OCI-LY1 (cell line): ENCODE data around the gene RAB3C.

ENCODE experiments used
- H2AFZ ChIP-seq: fragments of 200-600 bp; sonication (generic), shearing (Covaris generic); 2 replicates; pipeline ENCODE4 v1.6.0; 2014; ENCODE audit warnings: antibody characterized with exemption, mild to moderate bottlenecking, low read length
- H3F3A ChIP-seq: fragments of 200-600 bp; sonication (generic), shearing (Covaris generic); 2 replicates; pipeline ENCODE4 v1.6.0; 2014; ENCODE audit warnings: mild to moderate bottlenecking, antibody characterized with exemption, low read length, moderate library complexity; ENCODE audit not compliant: insufficient read depth
- H3K27ac ChIP-seq: fragments of 200-600 bp; sonication (generic); 2 replicates; pipeline ENCODE4 v1.5.1; 2014; ENCODE audit warnings: low read length, mixed run types, mild to moderate bottlenecking, low read depth; ENCODE audit not compliant: poor library complexity, severe bottlenecking
- H3K27me3 ChIP-seq: fragments of 200-600 bp; sonication (generic); 2 replicates; pipeline ENCODE4 v1.6.0; 2014; ENCODE audit warnings: antibody characterized with exemption, mild to moderate bottlenecking, low read length, moderate library complexity; ENCODE audit not compliant: insufficient read depth
- H3K36me3 ChIP-seq: fragments of 200-600 bp; sonication (generic); 2 replicates; pipeline ENCODE4 v1.6.1; 2014; ENCODE audit warnings: mild to moderate bottlenecking, antibody characterized with exemption, low read length, moderate library complexity, mixed read lengths; ENCODE audit not compliant: insufficient read depth
- H3K4me1 ChIP-seq: fragments of 200-600 bp; sonication (generic); 2 replicates; pipeline ENCODE4 v1.5.1; 2014; ENCODE audit warnings: mild to moderate bottlenecking, low read length, moderate library complexity; ENCODE audit not compliant: insufficient read depth, severe bottlenecking
- H3K4me2 ChIP-seq: fragments of 200-600 bp; sonication (generic), shearing (Covaris generic); 2 replicates; pipeline ENCODE4 v1.6.1; 2014; ENCODE audit warnings: low read length
- H3K4me3 ChIP-seq: fragments of 200-600 bp; sonication (generic); 2 replicates; pipeline ENCODE4 v1.5.1; 2014; ENCODE audit warnings: low read length, low read depth, mild to moderate bottlenecking, mixed read lengths; ENCODE audit not compliant: poor library complexity, severe bottlenecking
- H3K79me2 ChIP-seq: fragments of 200-600 bp; shearing (Covaris generic); 2 replicates; pipeline ENCODE4 v1.6.1; 2016; ENCODE audit warnings: mixed run types, low read length, mixed read lengths; ENCODE audit not compliant: insufficient read depth
- H3K9ac ChIP-seq: fragments of 200-600 bp; sonication (generic), shearing (Covaris generic); 2 replicates; pipeline ENCODE4 v1.6.1; 2014; ENCODE audit warnings: mild to moderate bottlenecking, low read length, mixed read lengths
- H3K9me2 ChIP-seq: fragments of 200-600 bp; sonication (generic), shearing (Covaris generic); 2 replicates; pipeline ENCODE4 v1.6.1; 2014; ENCODE audit warnings: low read depth, mild to moderate bottlenecking, low read length, mixed read lengths
- H3K9me3 ChIP-seq: fragments of 200-600 bp; shearing (Covaris generic); 2 replicates; pipeline ENCODE4 v1.6.1; 2014; ENCODE audit warnings: low read length, mixed read lengths
- H4K20me1 ChIP-seq: fragments of 200-600 bp; sonication (generic), shearing (Covaris generic); 2 replicates; pipeline ENCODE4 v1.6.0; 2016; ENCODE audit warnings: mild to moderate bottlenecking, low read length; ENCODE audit not compliant: insufficient read depth
- EZH2 ChIP-seq: fragments of 200-600 bp; sonication (generic), shearing (Covaris generic); IDR thresholded peaks from 2 replicates; pipeline ENCODE4 v1.8.0; 2017; ENCODE audit warnings: borderline replicate concordance, mixed run types, mild to moderate bottlenecking, antibody characterized with exemption, low read length, moderate library complexity, mixed read lengths
- TF ChIP-seq, protein P1 (sequence below): fragments of 200-600 bp; sonication (generic), shearing (Covaris generic); IDR thresholded peaks from 2 replicates; pipeline ENCODE4 v1.5.1; 2017; ENCODE audit warnings: mild to moderate bottlenecking, antibody characterized with exemption, low read length, moderate library complexity, mixed read lengths

Gene RAB3C

DNA sequence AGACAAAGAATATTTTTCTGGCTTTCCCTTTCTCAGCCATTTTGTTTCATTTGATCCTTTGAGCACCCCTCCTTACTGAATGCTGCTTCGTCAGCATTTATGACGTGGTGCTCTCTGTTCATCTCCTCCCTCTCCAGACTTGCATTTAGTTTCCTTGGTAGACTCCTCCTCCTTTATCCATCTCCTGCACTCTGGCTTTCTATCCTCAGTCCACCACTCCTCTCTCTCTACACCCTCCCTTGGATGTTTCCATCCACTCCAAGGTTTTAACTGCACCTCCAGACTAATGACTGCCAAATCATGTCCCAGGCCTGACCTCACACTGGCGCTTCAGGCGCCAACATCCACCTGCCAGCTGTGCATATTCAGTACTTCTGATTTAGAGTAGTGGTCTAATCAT lies 245.4 kb downstream of the RAB3C start:
- Histone ChIP-seq H3K27ac (no peak overlapping the region), H3K9ac (no peak overlapping the region), H3K4me2 (no peak overlapping the region), H3K9me2 (no peaks in the 10 kb centered on the region), H3K27me3 (no peaks in the 10 kb centered on the region), H2AFZ (no peak overlapping the region), H3K79me2 (no peaks in the 10 kb centered on the region), H4K20me1 (no peaks in the 10 kb centered on the region), H3K4me3 (no peak overlapping the region), H3K4me1 (no peaks in the 10 kb centered on the region), H3K9me3 (no peaks in the 10 kb centered on the region), H3F3A (no peaks in the 10 kb centered on the region), H3K36me3 (no peaks in the 10 kb centered on the region)
- TF ChIP-seq EZH2, result no peak
- TF ChIP-seq, protein P1, sequence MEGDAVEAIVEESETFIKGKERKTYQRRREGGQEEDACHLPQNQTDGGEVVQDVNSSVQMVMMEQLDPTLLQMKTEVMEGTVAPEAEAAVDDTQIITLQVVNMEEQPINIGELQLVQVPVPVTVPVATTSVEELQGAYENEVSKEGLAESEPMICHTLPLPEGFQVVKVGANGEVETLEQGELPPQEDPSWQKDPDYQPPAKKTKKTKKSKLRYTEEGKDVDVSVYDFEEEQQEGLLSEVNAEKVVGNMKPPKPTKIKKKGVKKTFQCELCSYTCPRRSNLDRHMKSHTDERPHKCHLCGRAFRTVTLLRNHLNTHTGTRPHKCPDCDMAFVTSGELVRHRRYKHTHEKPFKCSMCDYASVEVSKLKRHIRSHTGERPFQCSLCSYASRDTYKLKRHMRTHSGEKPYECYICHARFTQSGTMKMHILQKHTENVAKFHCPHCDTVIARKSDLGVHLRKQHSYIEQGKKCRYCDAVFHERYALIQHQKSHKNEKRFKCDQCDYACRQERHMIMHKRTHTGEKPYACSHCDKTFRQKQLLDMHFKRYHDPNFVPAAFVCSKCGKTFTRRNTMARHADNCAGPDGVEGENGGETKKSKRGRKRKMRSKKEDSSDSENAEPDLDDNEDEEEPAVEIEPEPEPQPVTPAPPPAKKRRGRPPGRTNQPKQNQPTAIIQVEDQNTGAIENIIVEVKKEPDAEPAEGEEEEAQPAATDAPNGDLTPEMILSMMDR, result no peak

DNA sequence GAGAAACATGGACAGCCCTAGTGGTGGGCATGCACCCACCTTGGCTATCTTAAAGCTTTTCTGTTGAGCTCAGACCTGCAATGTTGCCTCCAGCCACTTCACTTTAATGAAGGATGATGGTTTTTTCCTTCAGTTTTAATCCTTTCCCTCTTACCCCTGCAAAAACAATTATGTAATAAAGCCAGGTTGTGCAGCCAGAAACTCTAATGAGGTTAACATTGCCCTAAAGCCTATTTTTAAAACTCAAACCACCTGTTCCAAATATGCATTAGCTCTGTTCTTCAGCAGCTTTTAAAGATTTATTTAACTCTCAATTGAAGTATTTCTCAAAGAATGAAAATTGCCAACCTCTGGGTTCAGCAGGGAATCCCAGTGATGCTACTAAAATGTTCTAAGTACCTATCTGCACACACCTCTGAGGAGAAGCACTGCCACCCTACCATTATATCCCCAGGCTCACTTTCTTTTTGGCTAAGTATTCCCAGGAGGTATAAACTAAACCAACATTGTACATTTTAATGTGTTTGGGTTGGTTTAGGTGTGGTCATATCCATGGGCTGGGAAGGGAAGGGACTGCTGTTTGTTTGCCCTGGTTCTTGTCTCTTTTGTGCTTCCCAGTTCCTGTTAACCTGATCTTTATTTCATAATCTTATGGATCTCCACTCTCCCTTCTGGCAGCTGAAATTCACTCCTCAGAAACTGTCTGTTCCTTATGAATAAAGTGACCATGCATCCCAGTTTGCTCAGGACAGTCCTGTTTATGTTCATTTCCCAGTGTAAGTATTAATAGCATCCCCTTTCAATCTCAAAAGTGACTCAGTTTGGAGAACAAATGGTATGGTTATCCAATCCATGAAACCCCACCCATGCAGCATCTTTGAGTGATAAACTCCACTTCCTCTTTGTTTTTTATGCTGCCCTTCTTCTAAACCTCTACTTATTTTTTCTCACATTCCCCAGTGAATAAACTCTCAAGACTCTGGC lies 251.7 kb downstream of the RAB3C start:
- Histone ChIP-seq H3K4me2 (no peak overlapping the region), H3K9me2 (no peaks in the 10 kb centered on the region), H3K9ac (no peak overlapping the region), H3K4me1 (no peaks in the 10 kb centered on the region), H3K4me3 (no peak overlapping the region), H3F3A (no peaks in the 10 kb centered on the region), H3K36me3 (no peaks in the 10 kb centered on the region), H3K79me2 (no peaks in the 10 kb centered on the region), H3K27ac (no peak overlapping the region), H2AFZ (no peak overlapping the region), H4K20me1 (no peaks in the 10 kb centered on the region), H3K9me3 (no peaks in the 10 kb centered on the region), H3K27me3 (no peaks in the 10 kb centered on the region)
- no peak for TF ChIP-seq EZH2

DNA sequence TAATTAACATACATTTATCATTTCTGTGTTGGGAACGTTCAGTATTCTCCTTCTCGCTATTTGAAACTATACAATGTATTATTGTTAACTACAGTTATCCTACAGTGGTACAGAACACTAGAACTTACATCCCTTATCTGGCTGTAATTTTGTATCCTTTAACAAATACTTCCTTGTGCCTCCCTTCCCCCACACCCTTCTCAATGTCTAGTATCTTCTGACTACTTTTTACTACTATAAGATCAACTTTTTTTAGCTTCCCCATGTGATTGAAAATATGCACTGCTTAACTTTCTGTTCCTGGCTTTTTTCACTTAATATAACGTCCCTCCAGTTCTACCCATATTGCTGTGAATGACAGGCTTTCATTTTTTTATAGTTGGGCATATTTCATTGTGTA lies 253.5 kb downstream of the RAB3C start:
- H3K9me3 ChIP-seq, result no peaks in the 10 kb centered on the region
- no peak overlapping the region for H3K27ac ChIP-seq
- TF ChIP-seq EZH2, result no peak
- TF ChIP-seq, protein P1, result no peak
- H3K79me2 ChIP-seq, result no peaks in the 10 kb centered on the region
- H3K4me2 ChIP-seq, result no peak overlapping the region
- no peak overlapping the region for H3K9ac ChIP-seq
- H3F3A ChIP-seq, result no peaks in the 10 kb centered on the region
- H3K27me3 ChIP-seq, result no peaks in the 10 kb centered on the region
- no peak overlapping the region for H3K4me3 ChIP-seq
- no peaks in the 10 kb centered on the region for H3K9me2 ChIP-seq
- H2AFZ ChIP-seq, result no peak overlapping the region
- H3K36me3 ChIP-seq, result no peaks in the 10 kb centered on the region
- no peaks in the 10 kb centered on the region for H3K4me1 ChIP-seq
- no peaks in the 10 kb centered on the region for H4K20me1 ChIP-seq
